GM12878 (cell line): Measurements from ENCODE around the gene FBXL16. TPM values are rescaled to one million over a fixed set of nuclear protein-coding genes. Genes with fewer than 3 reads are reported as not detected.
A peak's percentile ranks its signal among the peaks of the same experiment; 100 is the strongest.

Experiments
- BMI1 ChIP-seq: fragments of 450-650 bp; IDR thresholded peaks from 2 replicates; pipeline ENCODE4 v1.6.1; 2016; ENCODE audit warnings: mild to moderate bottlenecking, moderate library complexity, borderline replicate concordance
- CHD4 ChIP-seq: fragments of 200-600 bp; sonication (generic); IDR thresholded peaks from 2 replicates; pipeline ENCODE4 v1.6.1; 2016; ENCODE audit warnings: mild to moderate bottlenecking
- CREB1 ChIP-seq: IDR thresholded peaks from 2 replicates; pipeline ENCODE4 v1.6.1; 2012; ENCODE audit warnings: low read depth, mild to moderate bottlenecking, inconsistent platforms
- ETV6 ChIP-seq, 2 experiments: fragments of 450-650 bp in 1 of 2; IDR thresholded peaks in 1 of 2; conservative IDR thresholded peaks in 1 of 2; 2 replicates each; pipeline ENCODE4 v1.6.1; 2014; ENCODE audit warnings: antibody characterized with exemption in 1 of 2, borderline replicate concordance in 1 of 2, low read depth in 1 of 2, mild to moderate bottlenecking in 1 of 2, moderate library complexity in 1 of 2
- GABPA ChIP-seq: IDR thresholded peaks from 2 replicates; pipeline ENCODE4 v1.6.1; 2014; ENCODE audit warnings: antibody characterized with exemption, low read depth, mild to moderate bottlenecking, inconsistent platforms
- HDGF ChIP-seq: fragments of 450-650 bp; IDR thresholded peaks from 2 replicates; pipeline ENCODE4 v1.6.1; 2016; ENCODE audit warnings: antibody characterized with exemption
- NFYA ChIP-seq: IDR thresholded peaks from 2 replicates; pipeline ENCODE4 v1.6.1; 2011; ENCODE audit warnings: low read depth, mild to moderate bottlenecking, low read length, improper control_type of control experiment, borderline replicate concordance
- NR2C1 ChIP-seq: fragments of 450-650 bp; IDR thresholded peaks from 2 replicates; pipeline ENCODE4 v1.6.1; 2017; ENCODE audit warnings: antibody characterized with exemption, mild to moderate bottlenecking, moderate library complexity
- PAX5 ChIP-seq: IDR thresholded peaks from 2 replicates; pipeline ENCODE4 v1.6.1; 2011; ENCODE audit warnings: low read depth, low read length, borderline replicate concordance
- SP1 ChIP-seq: IDR thresholded peaks from one replicate; pipeline ENCODE4 v1.6.1; 2011; ENCODE audit warnings: low read depth, low read length
- ZNF274 ChIP-seq: IDR thresholded peaks from one replicate; pipeline ENCODE4 v1.8.0; 2011; ENCODE audit not compliant: insufficient read length, insufficient read depth
- polyA plus RNA-seq, 11 experiments: library from polyadenylated mRNA; depleted of rRNA in 4 of 11; unstranded in 6 of 11; stranded (reverse) in 5 of 11; fragments of >200 nt; fragmentation: Nextera tagmentation in 4 of 11; fragmentation: Illumina TruSeq in 1 of 11; extraction: Ambion mirVana in 4 of 11; extraction: Trizol in 1 of 11; gene quantifications; 1 replicate in 1 of 11; 2 replicates in 10 of 11; pipeline versions ENCODE4 v1.2.1 to v1.2.3, GENCODE V29; 2011 to 2016; ENCODE audit warnings: inconsistent platforms in 2 of 11, missing spikeins in 2 of 11, low read depth in 1 of 11
- total RNA-seq, 4 experiments: library from RNA; depleted of rRNA in 3 of 4; stranded (reverse); fragments of >200 nt in 3 of 4; fragmentation: Illumina TruSeq in 1 of 4; extraction: Trizol in 1 of 4; gene quantifications; 2 replicates each; pipeline versions ENCODE4 v1.2.1 to v1.2.3, GENCODE V29; 2013 to 2021
- TF ChIP-seq, protein P1 (sequence below): fragments of 450-650 bp; IDR thresholded peaks from 2 replicates; pipeline ENCODE4 v1.6.1; 2018; ENCODE audit warnings: mild to moderate bottlenecking, low read depth, moderate library complexity; ENCODE audit not compliant: partially characterized antibody
- TF ChIP-seq, protein P2 (sequence below): fragments of 450-650 bp; formaldehyde crosslinking; IDR thresholded peaks from 2 replicates; pipeline ENCODE4 v1.5.0; 2022; ENCODE audit warnings: mild to moderate bottlenecking, missing genetic modification characterization
- TF ChIP-seq, protein P3 (sequence below): IDR thresholded peaks from 2 replicates; pipeline ENCODE4 v1.6.1; 2011; ENCODE audit warnings: low read depth, mild to moderate bottlenecking, low read length, moderate library complexity, borderline replicate concordance; ENCODE audit errors: extremely low read depth
- TF ChIP-seq, protein P4 (sequence below), 3 experiments: IDR thresholded peaks in 2 of 3; conservative IDR thresholded peaks in 1 of 3; 2 replicates each; pipeline ENCODE4 v1.5.1; 2011; ENCODE audit warnings: low read depth in 3 of 3, low read length in 3 of 3, mild to moderate bottlenecking in 3 of 3, control low read depth in 2 of 3, moderate library complexity in 2 of 3, inconsistent platforms in 1 of 3, mixed read lengths in 1 of 3; ENCODE audit not compliant: control insufficient read depth in 2 of 3, insufficient read depth in 1 of 3; ENCODE audit errors: extremely low read depth in 1 of 3
- TF ChIP-seq, protein P5 (sequence below): fragments of 450-650 bp; IDR thresholded peaks from 2 replicates; pipeline ENCODE4 v1.6.1; 2017; ENCODE audit warnings: borderline replicate concordance
- TF ChIP-seq, protein P6 (sequence below): fragments of 450-650 bp; IDR thresholded peaks from 2 replicates; pipeline ENCODE4 v1.6.1; 2016; ENCODE audit warnings: mild to moderate bottlenecking

FBXL16 gene
- total and polyA plus RNA-seq, 10 of the 15 experiments (the other 5 are each of a cell fraction or from before 2014, with no cell fraction given) = 0.13 to 1.4 (median 0.24) TPM

DNA sequence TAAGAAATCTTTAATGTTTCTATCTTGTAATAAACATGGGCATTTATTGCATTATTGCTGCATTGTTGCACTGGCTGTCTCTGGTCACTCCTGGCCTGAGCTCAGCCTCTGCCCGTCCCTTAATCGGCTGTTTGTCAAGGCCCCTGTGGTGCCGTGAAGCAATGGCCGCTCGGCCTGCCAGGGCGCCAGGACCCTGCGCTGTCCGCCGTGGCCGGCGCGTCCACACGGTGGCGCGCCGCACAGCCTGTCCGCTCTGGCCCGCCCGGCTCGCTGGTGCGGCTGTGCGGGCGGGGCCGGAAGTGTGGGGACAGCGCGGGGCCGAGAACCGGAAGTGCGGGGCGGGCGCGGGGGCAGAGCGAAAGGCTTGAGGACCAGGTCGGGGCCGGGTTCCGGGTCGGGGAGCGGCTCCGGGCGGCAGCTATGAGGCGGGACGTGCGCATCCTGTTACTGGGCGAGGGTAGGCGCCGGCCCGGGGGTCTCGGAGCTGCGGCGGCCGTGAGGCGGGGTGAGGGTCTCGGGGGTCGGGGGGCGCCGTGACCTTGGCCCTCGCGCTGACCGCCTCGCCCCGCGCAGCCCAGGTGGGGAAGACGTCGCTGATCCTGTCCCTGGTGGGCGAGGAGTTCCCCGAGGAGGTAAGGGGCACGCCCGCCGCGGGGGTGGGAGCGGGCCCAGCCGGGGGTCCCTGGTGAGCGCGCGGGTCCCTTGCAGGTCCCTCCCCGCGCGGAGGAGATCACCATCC, 37.7 kb downstream of the FBXL16 start, which contains the start of gene RHOT2 (continued):
- TF ChIP-seq, protein P1, sequence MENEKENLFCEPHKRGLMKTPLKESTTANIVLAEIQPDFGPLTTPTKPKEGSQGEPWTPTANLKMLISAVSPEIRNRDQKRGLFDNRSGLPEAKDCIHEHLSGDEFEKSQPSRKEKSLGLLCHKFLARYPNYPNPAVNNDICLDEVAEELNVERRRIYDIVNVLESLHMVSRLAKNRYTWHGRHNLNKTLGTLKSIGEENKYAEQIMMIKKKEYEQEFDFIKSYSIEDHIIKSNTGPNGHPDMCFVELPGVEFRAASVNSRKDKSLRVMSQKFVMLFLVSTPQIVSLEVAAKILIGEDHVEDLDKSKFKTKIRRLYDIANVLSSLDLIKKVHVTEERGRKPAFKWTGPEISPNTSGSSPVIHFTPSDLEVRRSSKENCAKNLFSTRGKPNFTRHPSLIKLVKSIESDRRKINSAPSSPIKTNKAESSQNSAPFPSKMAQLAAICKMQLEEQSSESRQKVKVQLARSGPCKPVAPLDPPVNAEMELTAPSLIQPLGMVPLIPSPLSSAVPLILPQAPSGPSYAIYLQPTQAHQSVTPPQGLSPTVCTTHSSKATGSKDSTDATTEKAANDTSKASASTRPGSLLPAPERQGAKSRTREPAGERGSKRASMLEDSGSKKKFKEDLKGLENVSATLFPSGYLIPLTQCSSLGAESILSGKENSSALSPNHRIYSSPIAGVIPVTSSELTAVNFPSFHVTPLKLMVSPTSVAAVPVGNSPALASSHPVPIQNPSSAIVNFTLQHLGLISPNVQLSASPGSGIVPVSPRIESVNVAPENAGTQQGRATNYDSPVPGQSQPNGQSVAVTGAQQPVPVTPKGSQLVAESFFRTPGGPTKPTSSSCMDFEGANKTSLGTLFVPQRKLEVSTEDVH = no peak
- no peak for TF ChIP-seq BMI1
- TF ChIP-seq CHD4 = no peak
- TF ChIP-seq ZNF274 = no peak
- TF ChIP-seq, protein P2, sequence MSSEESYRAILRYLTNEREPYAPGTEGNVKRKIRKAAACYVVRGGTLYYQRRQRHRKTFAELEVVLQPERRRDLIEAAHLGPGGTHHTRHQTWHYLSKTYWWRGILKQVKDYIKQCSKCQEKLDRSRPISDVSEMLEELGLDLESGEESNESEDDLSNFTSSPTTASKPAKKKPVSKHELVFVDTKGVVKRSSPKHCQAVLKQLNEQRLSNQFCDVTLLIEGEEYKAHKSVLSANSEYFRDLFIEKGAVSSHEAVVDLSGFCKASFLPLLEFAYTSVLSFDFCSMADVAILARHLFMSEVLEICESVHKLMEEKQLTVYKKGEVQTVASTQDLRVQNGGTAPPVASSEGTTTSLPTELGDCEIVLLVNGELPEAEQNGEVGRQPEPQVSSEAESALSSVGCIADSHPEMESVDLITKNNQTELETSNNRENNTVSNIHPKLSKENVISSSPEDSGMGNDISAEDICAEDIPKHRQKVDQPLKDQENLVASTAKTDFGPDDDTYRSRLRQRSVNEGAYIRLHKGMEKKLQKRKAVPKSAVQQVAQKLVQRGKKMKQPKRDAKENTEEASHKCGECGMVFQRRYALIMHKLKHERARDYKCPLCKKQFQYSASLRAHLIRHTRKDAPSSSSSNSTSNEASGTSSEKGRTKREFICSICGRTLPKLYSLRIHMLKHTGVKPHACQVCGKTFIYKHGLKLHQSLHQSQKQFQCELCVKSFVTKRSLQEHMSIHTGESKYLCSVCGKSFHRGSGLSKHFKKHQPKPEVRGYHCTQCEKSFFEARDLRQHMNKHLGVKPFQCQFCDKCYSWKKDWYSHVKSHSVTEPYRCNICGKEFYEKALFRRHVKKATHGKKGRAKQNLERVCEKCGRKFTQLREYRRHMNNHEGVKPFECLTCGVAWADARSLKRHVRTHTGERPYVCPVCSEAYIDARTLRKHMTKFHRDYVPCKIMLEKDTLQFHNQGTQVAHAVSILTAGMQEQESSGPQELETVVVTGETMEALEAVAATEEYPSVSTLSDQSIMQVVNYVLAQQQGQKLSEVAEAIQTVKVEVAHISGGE (CRISPR knock-in tag) = peak; percentile 69
- peak; percentile 72 for TF ChIP-seq SP1
- no peak for TF ChIP-seq NFYA
- peak; percentile 36; the same call in 1 of the 2 replicates for TF ChIP-seq PAX5
- TF ChIP-seq HDGF = no peak
- TF ChIP-seq, protein P3, sequence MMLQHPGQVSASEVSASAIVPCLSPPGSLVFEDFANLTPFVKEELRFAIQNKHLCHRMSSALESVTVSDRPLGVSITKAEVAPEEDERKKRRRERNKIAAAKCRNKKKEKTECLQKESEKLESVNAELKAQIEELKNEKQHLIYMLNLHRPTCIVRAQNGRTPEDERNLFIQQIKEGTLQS = no peak
- no peak for TF ChIP-seq ETV6 (conservative IDR thresholded peaks at IDR 0.05 in 1 of 2, IDR thresholded peaks at IDR 0.05 in 1 of 2; ENCODE audit: borderline replicate concordance in 1 of 2, low read depth in 1 of 2)
- peak; percentile 89 for TF ChIP-seq GABPA
- TF ChIP-seq, protein P4, sequence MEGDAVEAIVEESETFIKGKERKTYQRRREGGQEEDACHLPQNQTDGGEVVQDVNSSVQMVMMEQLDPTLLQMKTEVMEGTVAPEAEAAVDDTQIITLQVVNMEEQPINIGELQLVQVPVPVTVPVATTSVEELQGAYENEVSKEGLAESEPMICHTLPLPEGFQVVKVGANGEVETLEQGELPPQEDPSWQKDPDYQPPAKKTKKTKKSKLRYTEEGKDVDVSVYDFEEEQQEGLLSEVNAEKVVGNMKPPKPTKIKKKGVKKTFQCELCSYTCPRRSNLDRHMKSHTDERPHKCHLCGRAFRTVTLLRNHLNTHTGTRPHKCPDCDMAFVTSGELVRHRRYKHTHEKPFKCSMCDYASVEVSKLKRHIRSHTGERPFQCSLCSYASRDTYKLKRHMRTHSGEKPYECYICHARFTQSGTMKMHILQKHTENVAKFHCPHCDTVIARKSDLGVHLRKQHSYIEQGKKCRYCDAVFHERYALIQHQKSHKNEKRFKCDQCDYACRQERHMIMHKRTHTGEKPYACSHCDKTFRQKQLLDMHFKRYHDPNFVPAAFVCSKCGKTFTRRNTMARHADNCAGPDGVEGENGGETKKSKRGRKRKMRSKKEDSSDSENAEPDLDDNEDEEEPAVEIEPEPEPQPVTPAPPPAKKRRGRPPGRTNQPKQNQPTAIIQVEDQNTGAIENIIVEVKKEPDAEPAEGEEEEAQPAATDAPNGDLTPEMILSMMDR (IDR thresholded peaks at IDR 0.05 in 2 of 3, conservative IDR thresholded peaks at IDR 0.05 in 1 of 3; ENCODE audit: control insufficient read depth in 2 of 3, extremely low read depth in 1 of 3, insufficient read depth in 1 of 3, low read depth in 3 of 3, low read length in 3 of 3) = peak; percentile 72 to 95 (median 93); a peak in 5 of 6 replicates
- TF ChIP-seq, protein P5, sequence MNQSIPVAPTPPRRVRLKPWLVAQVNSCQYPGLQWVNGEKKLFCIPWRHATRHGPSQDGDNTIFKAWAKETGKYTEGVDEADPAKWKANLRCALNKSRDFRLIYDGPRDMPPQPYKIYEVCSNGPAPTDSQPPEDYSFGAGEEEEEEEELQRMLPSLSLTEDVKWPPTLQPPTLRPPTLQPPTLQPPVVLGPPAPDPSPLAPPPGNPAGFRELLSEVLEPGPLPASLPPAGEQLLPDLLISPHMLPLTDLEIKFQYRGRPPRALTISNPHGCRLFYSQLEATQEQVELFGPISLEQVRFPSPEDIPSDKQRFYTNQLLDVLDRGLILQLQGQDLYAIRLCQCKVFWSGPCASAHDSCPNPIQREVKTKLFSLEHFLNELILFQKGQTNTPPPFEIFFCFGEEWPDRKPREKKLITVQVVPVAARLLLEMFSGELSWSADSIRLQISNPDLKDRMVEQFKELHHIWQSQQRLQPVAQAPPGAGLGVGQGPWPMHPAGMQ = no peak
- TF ChIP-seq CREB1 = peak; percentile 57; the same call in 1 of the 2 replicates
- TF ChIP-seq, protein P6, sequence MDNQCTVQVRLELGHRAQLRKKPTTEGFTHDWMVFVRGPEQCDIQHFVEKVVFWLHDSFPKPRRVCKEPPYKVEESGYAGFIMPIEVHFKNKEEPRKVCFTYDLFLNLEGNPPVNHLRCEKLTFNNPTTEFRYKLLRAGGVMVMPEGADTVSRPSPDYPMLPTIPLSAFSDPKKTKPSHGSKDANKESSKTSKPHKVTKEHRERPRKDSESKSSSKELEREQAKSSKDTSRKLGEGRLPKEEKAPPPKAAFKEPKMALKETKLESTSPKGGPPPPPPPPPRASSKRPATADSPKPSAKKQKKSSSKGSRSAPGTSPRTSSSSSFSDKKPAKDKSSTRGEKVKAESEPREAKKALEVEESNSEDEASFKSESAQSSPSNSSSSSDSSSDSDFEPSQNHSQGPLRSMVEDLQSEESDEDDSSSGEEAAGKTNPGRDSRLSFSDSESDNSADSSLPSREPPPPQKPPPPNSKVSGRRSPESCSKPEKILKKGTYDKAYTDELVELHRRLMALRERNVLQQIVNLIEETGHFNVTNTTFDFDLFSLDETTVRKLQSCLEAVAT = 0 out of 2 replicates have a peak, but pooled peaks have one; percentile 53
- TF ChIP-seq NR2C1 = peak; percentile 86
